HG02571 (cell line): ENCODE measurements around the gene ABLIM3.
"Not testable (repeated sequence)": the region's sequence is repeated elsewhere in the genome, so short reads cannot be mapped to it uniquely, and the experiment has no call there.

Experiments used
- ATAC-seq: cut with Tn5 transposase; IDR thresholded peaks from one replicate; pipeline ENCODE4 v1.9.1; 2021; ENCODE audit warnings: mild to moderate bottlenecking, moderate library complexity; ENCODE audit not compliant: unreplicated experiment

The ABLIM3 gene

DNA sequence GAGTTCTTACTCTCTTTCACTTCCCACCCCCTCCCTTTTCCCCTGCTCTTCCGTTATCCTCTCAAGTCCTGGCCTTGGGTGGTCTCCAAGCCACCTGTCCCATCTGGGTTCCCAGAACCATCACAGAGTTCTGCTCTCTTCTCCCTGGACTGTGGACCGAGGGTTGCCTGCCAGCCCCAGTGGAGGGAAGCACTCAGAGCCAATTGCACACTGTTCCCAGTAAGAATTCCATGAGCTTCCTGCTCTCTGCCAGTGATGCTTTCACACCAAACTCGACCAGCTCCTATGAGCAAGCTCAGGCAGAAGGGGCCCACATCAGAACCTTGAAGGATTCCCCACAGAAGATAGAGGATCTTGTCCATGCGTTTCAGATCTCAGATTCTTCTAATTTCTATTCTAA lies 110.3 kb downstream of the ABLIM3 start:
- ATAC-seq, result no peak

DNA sequence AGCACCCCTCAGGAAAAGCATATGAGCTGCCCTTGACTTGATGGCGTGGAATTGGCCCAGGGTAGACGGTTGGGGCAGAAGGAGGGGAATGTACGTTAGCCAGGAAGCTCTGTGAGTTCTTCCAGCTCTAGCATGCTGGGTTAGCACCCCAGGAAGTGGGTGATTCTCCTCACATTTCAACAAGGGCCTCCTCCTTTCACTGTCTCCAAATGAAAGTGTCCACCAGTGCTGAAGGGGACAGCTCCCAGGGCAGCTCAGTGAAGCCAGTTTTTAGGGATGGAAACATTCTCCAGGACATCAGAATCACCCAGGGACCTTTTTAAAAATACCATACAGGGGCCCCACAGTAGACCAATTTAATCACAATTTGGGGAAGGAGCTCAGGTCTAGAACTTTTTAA lies 113.2 kb downstream of the ABLIM3 start:
- ATAC-seq, result no peak

DNA sequence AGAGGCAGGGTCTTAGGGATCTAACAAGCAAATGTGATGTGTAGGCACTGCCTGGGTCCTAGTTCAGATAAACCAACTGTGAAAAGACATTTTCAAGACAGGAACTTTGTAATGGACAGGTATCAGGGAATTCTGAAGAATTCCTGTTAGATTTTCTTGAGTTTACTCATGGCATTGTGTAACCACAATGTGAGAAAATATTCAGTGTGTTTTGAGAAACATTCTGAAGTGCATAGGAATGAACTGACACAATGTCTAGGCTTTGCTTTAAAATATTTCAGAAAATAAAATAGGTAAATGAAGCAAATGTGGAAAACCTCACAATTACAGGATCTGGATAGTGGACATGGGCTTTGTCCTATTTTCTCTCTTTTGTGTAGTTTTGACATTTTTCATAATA lies 115.2 kb downstream of the ABLIM3 start:
- ATAC-seq, result no peak

DNA sequence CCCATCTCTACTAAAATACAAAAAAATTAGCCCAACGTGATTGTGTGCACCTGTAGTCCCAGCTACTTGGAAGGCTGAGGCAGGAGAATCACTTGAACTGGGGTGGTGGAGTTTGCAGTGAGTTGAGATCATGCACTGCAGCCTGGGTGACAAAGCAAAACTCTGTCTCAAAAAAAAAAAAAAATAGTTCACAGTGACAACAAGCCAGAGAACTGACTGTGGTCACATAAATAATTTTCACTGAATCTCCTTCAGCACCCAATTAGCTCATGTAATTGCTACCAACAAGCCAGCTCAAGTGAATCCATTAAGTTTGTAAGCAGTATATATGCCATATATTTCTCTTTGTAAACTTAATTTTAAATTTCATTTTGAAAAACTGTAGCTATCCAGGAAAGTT lies 115.8 kb downstream of the ABLIM3 start:
- no peak for ATAC-seq

DNA sequence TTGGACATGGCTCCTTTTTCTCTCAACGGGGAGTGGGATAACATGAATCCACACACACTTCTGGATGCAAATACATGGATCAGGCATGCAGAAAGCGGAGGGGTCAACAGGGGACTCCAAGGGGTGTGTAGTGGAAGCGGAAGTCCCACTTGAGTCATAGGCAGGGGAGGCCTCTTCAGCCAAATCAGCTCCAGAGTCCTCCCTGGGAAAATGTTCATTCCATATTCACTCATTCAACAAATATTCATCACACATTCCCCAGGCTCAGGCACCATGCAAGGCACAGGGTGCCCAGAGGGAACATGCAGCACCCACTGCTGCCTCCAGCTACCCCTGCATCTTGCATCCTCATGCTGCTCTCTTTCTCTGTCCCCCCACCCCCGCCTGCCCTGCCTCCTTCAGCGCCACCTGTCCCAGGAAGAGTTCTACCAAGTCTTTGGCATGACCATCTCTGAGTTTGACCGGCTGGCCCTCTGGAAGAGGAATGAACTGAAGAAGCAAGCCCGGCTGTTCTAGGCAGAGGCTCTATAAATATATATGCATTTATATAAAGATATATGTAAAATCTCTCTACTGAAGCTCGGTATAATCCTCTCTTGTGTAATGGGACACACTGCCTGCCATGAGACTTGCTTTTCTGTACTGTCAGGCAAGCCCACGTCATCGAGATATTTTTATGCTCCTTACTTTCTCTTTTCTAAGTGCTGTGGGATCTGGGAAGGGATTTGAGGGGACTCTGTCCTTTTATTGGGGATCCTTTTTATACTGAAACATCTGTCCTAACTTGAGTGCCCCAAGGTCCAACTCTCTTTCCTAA lies 116.8 kb downstream of the ABLIM3 start:
- ATAC-seq, result no peak

DNA sequence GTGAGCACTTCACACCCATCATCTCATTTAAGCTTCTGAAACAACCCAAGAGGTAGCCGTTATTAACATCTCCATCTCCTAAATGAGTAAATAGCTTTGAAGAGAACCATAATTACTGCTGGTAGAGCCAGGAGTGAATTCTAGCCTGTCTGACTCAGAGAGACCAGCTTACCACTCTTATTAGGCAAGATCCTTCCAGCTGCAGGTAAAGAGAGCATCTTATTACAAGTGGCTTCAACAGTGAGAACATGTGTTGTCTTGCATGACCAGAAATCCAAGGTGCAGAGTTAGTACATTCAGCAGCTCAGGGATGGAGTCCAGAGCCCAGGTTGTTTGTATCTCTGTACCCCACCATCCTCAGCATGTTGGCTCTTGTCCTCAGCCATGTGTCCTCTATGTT lies 119.5 kb downstream of the ABLIM3 start:
- no peak for ATAC-seq

DNA sequence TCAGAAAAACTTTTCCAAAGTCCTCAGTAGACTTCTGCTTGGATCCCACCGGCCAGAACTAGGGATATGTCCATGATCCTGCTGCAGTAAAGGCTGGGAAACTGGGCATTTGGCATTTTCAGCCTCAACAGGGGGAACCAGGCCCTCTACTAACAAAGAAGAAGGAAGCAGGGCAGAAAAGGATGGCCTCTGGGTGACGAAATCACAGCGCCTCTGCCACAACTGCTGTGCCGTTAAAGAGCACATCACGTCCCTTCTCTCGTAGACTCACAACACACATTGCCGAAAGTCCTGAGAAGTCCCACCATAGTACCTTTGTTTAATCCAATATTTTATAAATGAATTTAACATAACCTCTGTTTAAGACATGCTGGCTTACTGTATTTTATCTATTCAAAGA lies 120.0 kb downstream of the ABLIM3 start:
- no peak for ATAC-seq

DNA sequence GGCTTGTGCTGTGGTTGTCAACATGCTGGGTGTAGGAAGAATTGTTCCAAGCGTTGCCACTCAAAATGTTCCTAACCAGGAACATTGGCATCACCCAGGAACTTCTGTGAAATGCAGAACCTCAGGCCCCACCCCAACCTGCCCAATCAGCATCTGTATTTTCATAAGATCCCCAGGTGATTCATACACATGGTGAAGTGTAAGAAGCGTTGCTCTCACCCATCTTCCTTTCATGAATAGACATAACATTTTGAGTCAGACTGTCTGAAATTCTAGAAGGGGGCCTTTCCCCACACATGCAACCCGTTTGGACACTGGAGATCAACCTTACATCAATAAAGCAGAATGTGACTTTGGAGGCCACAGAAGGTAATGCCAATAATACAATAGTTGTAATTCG lies 121.0 kb downstream of the ABLIM3 start:
- ATAC-seq, result no peak

DNA sequence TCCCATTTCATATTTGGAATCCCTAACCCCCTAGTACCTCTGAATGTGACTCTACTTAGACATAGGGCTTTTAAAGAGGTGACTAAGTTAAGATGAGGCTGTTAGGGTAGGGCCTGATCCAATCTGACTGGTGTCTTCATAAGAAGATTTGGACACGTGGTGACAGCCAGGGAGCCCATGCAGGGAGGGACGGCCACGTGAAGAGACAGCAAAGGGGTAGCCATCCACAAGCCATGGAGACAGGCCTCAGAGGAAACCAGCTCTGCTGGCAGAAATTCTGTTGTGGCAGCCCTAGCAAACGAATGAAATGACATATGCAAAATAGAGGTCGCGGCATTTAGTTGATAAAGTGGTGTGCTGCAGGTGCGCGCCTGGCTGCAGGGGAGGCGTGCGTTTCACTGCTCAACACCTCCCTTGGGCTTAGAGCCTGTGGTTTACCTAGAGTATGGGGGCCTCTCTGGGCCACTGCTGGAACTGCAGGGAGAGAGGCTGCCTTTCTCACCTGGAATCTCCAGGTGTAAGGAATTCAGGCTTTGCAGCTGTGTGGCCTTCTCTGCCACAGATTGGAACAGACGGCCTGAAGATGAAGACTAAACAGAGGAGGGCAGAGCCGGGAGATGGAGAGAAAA lies 123.3 kb downstream of the ABLIM3 start:
- peak; percentile 71 for ATAC-seq

DNA sequence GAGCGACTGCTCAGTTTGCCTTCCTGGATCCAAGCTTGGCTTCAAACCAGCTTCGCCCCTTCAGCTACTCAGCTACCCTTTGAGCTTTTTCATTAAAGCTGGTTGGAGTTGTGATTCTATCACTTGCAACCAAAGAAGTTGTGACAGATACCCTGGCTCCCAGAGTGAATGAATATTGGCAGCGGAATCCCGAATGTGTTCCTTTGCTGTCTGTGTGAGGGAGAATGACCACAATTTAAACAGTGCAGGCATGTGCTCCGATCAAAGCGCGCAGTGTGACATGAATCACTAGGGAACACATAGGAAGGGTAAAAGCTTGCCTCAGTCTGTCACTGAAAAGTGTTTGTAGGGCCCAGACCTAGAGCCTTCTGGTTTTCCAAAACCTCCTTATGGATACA lies 123.8 kb downstream of the ABLIM3 start:
- no peak for ATAC-seq

DNA sequence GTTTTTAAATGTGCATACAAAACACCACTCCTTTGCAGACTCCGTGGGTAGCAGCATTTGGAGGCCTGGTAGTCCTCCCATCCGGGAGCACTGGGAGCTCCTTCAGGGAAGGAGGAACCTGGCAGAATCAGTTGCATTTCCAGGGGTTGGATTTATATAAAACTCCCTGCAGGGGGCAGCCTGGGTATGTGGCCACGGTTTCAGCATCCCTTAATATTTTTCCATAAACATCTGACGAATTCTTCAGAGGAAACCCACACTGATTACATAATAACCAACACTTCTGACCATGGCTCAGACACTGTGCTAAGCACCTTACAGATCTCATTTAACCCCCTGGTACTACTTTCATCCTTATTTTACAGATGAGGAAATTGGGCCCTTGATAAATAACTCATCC lies 124.3 kb downstream of the ABLIM3 start:
- no peak for ATAC-seq

DNA sequence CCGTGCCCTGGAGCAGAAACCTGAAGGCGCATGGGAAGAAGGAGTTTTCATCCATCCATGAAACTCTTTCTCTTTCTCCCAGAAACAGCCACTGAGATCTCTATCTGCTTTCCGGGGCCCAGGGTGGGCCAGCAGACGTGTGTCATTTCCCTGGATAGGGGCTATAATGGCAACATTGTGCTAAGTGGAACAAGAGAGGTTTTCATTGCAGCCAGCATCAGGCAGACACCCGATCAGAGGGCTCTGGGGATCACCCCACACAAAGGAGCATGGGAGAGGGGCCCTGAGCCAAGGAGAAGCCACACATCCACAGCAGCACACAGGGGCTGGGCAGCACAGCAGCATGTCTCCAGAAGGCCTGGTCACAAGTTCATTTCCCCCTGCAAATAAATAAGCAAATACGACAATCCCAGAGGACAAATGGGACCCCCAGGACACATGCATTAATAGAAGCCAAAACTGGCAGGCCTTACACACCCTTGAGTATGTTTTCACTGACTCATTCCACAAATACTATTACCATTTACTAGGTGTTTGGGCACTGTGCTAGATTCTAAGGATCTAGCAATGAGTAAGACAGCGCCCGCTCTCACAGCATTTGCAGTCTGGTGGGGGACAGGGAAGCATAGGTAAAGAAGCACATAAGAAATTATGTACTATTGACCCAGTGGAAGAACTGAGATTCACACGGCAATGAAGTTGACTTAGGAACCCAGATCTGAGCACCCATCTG lies 126.1 kb downstream of the ABLIM3 start:
- no peak for ATAC-seq

DNA sequence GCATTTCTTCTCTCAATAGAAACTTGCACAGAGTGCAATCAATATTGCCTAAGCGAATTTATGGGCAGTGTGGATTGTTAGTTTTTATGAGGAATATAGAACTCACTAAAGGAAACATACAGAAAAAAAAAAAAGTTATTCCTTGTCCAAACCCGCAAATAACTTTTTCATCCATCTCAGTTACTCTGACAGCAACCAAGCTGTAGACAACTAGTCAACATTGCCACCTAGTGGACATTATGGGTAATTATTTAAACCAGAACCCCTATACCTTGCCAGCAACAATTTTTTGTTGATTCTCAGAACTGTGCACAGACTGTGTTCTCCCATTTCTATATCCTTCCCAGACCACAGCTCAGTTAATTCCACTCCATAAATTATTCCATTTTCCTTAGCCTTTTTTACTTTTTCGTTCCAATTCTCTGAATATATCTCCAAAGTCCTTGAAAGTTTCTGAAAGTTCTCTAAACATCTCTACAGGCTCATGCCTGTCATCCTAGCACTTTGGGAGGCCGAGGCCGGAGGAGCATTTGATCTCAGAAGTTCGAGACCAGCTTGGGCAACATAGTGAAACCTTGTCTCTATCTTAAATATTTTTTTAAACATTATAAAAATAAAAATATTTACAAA lies 127.8 kb downstream of the ABLIM3 start:
- no peak for ATAC-seq

DNA sequence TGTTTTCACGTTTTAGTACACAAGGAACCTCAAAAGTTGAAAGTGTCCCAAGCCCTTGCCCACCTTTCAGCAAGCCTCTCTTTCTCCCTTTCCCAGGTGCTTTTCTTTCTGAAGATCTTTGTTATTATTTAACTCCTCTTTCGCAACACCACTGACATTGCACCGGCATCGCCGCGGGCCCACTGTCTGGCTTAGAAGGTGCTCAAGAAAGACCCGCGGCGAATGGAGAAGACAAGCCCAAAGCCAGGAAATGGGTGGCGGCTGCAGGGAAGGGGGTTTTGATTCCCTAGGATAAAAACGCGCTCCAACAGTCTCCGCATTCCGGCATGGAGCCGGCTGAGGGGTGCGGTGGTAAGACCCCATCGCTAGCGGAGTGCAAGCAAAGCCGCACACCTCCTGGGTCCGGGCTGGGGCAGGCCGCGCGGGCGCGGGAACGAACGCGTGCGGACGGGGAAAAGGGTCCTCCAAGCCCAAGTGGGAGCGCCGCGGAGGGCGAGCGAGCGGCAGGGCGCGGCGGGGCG lies 130.0 kb downstream of the ABLIM3 start:
- ATAC-seq, result no peak

DNA sequence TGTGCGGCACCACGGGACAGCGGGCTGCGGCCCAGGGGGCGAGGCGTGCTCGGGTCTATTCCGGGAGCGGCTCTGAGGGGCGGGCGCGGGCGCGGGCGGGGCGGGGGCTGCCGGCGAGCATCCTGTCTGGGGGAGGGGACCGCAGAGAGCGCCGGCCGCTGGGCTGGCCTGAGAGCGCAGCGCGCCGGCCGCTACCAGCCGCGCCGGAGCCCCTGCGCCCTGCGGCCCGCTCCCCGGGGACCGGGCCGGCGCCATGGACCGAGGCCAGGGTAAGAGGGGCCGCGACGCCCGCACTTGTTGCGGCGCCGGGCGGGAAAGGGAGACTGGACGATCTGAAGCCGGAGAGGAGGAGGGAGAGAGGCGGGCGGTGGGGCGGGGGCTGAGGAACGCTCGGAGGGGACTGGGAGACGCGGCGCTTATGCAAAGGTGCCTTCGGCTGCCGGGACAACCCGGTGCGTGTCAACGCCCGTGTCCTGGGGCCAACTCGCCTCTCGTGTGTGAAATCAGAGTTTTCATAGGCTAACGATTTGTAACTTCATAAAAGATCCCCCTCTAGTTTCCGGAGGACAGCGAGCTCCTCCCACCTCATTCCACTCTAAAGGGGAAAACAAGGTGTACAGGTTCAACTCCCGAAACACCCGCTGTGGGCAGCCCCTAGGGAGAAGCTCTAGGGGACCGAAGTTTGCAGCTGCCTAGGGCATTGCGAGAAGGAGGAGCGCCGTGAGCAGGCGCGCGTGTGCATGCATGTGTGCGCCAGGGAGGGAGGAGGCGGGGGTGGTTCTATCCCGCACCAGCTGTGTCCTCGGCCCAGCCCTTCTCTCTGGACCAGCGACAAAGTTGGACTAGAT lies 130.6 kb downstream of the ABLIM3 start, which contains the start of gene AFAP1L1:
Gene AFAP1L1 (plus strand): TSS at position 144 of the 848 bp plus-strand sequence. CDS start 110 bp downstream, at position 254.
- ATAC-seq, result no peak

DNA sequence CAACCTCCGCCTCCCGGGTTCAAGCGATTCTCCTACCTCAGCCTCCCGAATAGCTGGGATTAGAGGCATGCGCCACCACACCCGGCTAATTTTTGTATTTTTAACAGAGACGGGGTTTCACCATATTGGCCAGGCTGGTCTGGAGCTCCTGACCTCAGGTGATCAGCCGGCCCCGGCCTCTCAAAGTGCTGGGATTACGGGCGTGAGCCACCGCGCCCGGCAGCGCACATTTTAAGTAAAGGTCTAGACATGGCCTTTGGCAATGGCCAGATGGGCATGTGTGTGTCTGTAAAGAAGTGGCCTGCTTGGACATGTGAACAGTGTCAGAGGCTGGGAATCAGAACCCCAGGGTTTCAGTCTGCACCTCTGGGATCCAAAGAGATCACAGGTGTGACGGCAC lies 131.5 kb downstream of the ABLIM3 start:
- not testable (repeated sequence) for ATAC-seq

DNA sequence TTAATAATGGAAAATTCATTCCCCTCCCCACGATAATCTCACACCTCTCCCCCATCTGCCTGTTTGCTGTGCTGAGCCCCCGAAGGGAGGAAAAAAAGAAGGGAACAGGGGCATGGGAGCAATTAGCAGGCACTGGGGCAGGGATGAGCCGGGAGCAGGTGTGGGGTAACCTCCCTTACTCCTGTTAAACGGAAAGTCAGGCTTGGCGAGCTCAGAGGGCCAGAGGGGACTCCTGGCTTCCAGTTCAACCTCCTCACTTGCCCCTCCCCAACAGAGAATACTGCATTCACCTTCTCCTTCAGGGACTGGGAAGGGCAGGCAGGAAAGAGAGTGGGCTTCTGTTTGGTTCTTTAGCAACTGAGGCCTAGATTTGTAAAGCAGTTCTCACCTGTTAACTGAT lies 131.9 kb downstream of the ABLIM3 start:
- ATAC-seq, result no peak

DNA sequence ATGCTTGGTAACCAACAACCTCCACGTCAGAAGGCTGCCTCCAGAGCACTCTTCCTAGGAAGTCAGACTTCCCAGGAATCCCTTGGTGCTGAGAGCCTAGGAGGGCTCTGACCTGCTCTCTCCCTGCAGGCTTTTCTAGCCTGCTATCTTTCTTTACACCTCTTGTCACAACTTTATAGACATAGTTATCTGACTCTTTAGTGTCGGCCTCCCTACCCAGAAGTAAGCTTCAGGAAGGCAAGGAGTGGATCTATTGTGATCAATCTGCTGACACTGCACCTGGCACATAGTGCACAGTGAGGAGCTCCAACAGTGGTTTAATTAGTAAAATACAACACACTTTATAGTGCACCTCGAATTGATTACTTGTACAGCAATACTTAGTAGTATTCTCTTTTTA lies 132.7 kb downstream of the ABLIM3 start:
- ATAC-seq, result no peak

DNA sequence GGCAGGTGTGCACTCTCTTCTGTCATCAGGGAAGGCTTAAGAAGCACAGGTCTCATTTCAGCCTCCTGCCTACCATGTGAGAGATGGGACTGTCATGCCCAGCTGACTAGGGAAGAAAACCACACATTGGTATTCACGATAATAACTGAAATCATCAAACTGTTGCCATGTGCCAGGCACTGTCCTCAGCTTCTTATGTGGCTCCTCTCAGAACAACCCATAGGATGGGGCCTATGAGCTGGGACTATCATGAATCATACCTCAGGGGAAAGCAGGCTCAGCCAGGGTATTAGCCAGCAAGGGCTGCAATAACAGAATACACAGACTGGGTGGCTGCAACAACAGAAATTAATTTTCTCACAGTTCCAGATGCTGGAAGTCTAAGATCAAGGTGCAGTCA lies 133.6 kb downstream of the ABLIM3 start:
- no peak for ATAC-seq

DNA sequence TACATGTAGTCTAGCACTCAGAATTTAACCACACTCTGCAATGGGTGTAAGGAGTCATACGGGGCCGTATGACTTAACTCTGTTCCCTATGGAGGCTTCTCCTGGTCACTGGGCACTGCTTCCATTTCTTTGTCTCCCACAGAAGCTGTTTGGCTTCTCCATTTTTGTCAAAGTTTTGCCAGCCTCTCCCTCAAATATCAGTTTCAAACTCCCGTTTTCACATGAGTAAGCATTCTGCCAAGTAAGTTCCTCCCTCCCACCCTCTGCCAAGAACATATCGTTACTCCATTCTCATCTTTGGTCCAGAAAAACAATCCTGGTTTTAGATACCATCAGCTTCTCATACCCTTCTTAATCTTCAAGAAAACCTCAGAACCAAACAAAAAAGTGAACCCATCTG lies 136.5 kb downstream of the ABLIM3 start:
- ATAC-seq, result no peak
